Activated CD8-positive, alpha-beta T cell treated with anti-CD3 and anti-CD28 coated beads, Interleukin-2, amount 10 ng/mL, durations not matched to agents 7 days and 5 days (primary cell): ENCODE measurements around the gene RBM27. TPM values are rescaled to one million over a fixed set of nuclear protein-coding genes. Genes with fewer than 3 reads are reported as not detected.
"Not testable (repeated sequence)": the region's sequence is repeated elsewhere in the genome, so short reads cannot be mapped to it uniquely, and the experiment has no call there.

ENCODE experiments used
- ATAC-seq: fragments of 150-1000 bp; cut with Tn5 transposase; one replicate; pipeline ENCODE4 v1.10.0; 2021; ENCODE audit warnings: moderate library complexity
- CTCF ChIA-PET: fragments of 350-600 bp; sonication (Branson Sonifier 250); formaldehyde crosslinking; loops from one replicate; lab custom pipeline; 2021; ENCODE audit warnings: antibody characterized with exemption; lab: Charles Lee
- POLR2A ChIA-PET: fragments of 350-600 bp; sonication (Branson Sonifier 250); formaldehyde crosslinking; loops from one replicate; lab custom pipeline; 2021; ENCODE audit warnings: antibody characterized with exemption; lab: Charles Lee
- DNase-seq: peaks from one replicate; pipeline ENCODE4 v3.0.0-alpha.2; 2020
- H3K27ac Mint-ChIP-seq: one replicate; pipeline ENCODE4 v1.8.0; 2021; ENCODE audit warnings: mild to moderate bottlenecking, mixed read lengths
- H3K27me3 Mint-ChIP-seq: one replicate; pipeline ENCODE4 v1.8.0; 2021; ENCODE audit warnings: low read depth, mixed read lengths
- H3K36me3 Mint-ChIP-seq: one replicate; pipeline ENCODE4 v1.8.0; 2021; ENCODE audit warnings: low read depth, mixed read lengths
- H3K4me1 Mint-ChIP-seq: one replicate; pipeline ENCODE4 v1.8.0; 2021; ENCODE audit warnings: low read depth, mixed read lengths
- H3K4me3 Mint-ChIP-seq: one replicate; pipeline ENCODE4 v1.8.0; 2021; ENCODE audit warnings: mild to moderate bottlenecking, mixed read lengths
- H3K9me3 Mint-ChIP-seq: one replicate; pipeline ENCODE4 v1.8.0; 2022; ENCODE audit warnings: mixed read lengths; ENCODE audit not compliant: insufficient read depth
- total RNA-seq, 2 experiments: library from RNA; stranded (reverse); gene quantifications; one replicate each; pipeline ENCODE4 v1.2.3, GENCODE V29; 2021

RBM27 gene
- total RNA-seq: 10 to 100 TPM; 19.4 to 19.7 TPM

- ChIA-PET CTCF (interaction anchor here (0.7 to 1.2 kb wide), 2 partner anchors 10 to 70 kb away, joined by 3 read pairs; no protein-coding TSS in a partner anchor), POLR2A (interaction anchor here (0.6 to 2.0 kb wide), 7 partner anchors 10 to 246 kb away, joined by 3 to 5 read pairs (median 4); partner anchors contain the start of gene LARS1)
- peaks cover 3% of the 10 kb centered on the region for H3K27me3 Mint-ChIP-seq
Measured at GRCh38 chr5:146203011-146203871, at the start of gene RBM27. Gene RBM27 (plus strand): TSS chr5:146203605. CDS start chr5:146203766, 161 bp downstream.

GRCh38 chr5:146158255-146158654 is 45.1 kb upstream of the RBM27 start:
- POLR2A ChIA-PET: no interaction called here
- H3K9me3 Mint-ChIP-seq: no peaks in the 10 kb centered on the region
- no peak overlapping the region for H3K4me3 Mint-ChIP-seq
- no peak for ATAC-seq
- no peak for DNase-seq
- no peaks in the 10 kb centered on the region for H3K4me1 Mint-ChIP-seq
- peaks cover 59% of the 10 kb centered on the region for H3K36me3 Mint-ChIP-seq
- CTCF ChIA-PET: no interaction called here
- H3K27me3 Mint-ChIP-seq: no peaks in the 10 kb centered on the region
- no peak overlapping the region for H3K27ac Mint-ChIP-seq

More at GRCh38 chr5:146203011-146203871, at the start of gene RBM27:
- Mint-ChIP-seq H3K4me3 (no peak within 1 kb of the TSS), H3K4me1 (peaks cover 11% of the 10 kb centered on the region), H3K9me3 (no peaks in the 10 kb centered on the region), H3K36me3 (no peaks in the 10 kb centered on the region), H3K27ac (no peak within 1 kb of the TSS)
- ATAC-seq (peak; percentile 100), DNase-seq (peak; percentile 96)

- Mint-ChIP-seq H3K9me3 (no peaks in the 10 kb centered on the region), H3K27me3 (no peaks in the 10 kb centered on the region), H3K36me3 (peaks cover 58% of the 10 kb centered on the region), H3K27ac (no peak overlapping the region), H3K4me3 (no peak overlapping the region), H3K4me1 (no peaks in the 10 kb centered on the region)
- DNase-seq (no peak), ATAC-seq (no peak)
- CTCF ChIA-PET: no interaction called here
- POLR2A ChIA-PET: no interaction called here
Measured at GRCh38 chr5:146164382-146164781, 39.0 kb upstream of the RBM27 start.

- no peaks in the 10 kb centered on the region for H3K27me3 Mint-ChIP-seq
- DNase-seq (no peak), ATAC-seq (no peak)
- H3K9me3 Mint-ChIP-seq: no peaks in the 10 kb centered on the region
- H3K4me3 Mint-ChIP-seq: no peak overlapping the region
- peaks cover 61% of the 10 kb centered on the region for H3K36me3 Mint-ChIP-seq
- peaks cover 2% of the 10 kb centered on the region for H3K4me1 Mint-ChIP-seq
- ChIA-PET CTCF (interaction anchor here (0.7 kb wide), 1 partner anchor 20 kb away, joined by 3 read pairs; no protein-coding TSS in a partner anchor), POLR2A (interaction anchor here (1.2 kb wide), 1 partner anchor 10 kb away, joined by 3 read pairs; no protein-coding TSS in a partner anchor)
- H3K27ac Mint-ChIP-seq: no peak overlapping the region
Measured at GRCh38 chr5:146165460-146165859, 37.9 kb upstream of the RBM27 start.

- Mint-ChIP-seq H3K27ac (no peak overlapping the region), H3K4me3 (no peak overlapping the region), H3K9me3 (no peaks in the 10 kb centered on the region), H3K36me3 (peaks cover 63% of the 10 kb centered on the region), H3K27me3 (no peaks in the 10 kb centered on the region), H3K4me1 (peaks cover 2% of the 10 kb centered on the region)
- ChIA-PET CTCF (interaction anchor here (0.7 kb wide), 1 partner anchor 20 kb away, joined by 3 read pairs; no protein-coding TSS in a partner anchor), POLR2A (interaction anchor here (1.2 kb wide), 1 partner anchor 10 kb away, joined by 3 read pairs; no protein-coding TSS in a partner anchor)
- DNase-seq (no peak), ATAC-seq (no peak)
Measured at GRCh38 chr5:146165903-146166302, 37.5 kb upstream of the RBM27 start.

GRCh38 chr5:146169076-146169475 is 34.3 kb upstream of the RBM27 start:
- H3K36me3 Mint-ChIP-seq: peaks cover 54% of the 10 kb centered on the region

GRCh38 chr5:146173049-146173448 is 30.4 kb upstream of the RBM27 start:
- ATAC-seq, H3K4me1 Mint-ChIP-seq, H3K4me3 Mint-ChIP-seq, DNase-seq, H3K27me3 Mint-ChIP-seq, POLR2A ChIA-PET, H3K9me3 Mint-ChIP-seq, H3K27ac Mint-ChIP-seq: not testable (repeated sequence)
- CTCF ChIA-PET: interaction anchor here (1.0 to 1.5 kb wide), 2 partner anchors 18 to 254 kb away, joined by 3 to 4 read pairs; no protein-coding TSS in a partner anchor
- H3K36me3 Mint-ChIP-seq: peaks cover 44% of the 10 kb centered on the region

More at GRCh38 chr5:146169076-146169475, 34.3 kb upstream of the RBM27 start:
- Mint-ChIP-seq H3K9me3 (no peaks in the 10 kb centered on the region), H3K4me3 (no peak overlapping the region), H3K4me1 (peaks cover 10% of the 10 kb centered on the region), H3K27me3 (no peaks in the 10 kb centered on the region), H3K27ac (no peak overlapping the region)
- no peak for ATAC-seq
- DNase-seq: no peak
- ChIA-PET CTCF (interaction anchor here (1.2 kb wide), 1 partner anchor 32 kb away, joined by 4 read pairs; no protein-coding TSS in a partner anchor), POLR2A (no interaction called here)

GRCh38 chr5:146173597-146173996 is 29.8 kb upstream of the RBM27 start:
- ATAC-seq (no peak), DNase-seq (no peak)
- POLR2A ChIA-PET: interaction anchor here (0.6 kb wide), 1 partner anchor 27 kb away, joined by 3 read pairs; no protein-coding TSS in a partner anchor
- Mint-ChIP-seq H3K4me1 (peaks cover 11% of the 10 kb centered on the region), H3K27ac (peak overlapping the region; percentile 66), H3K36me3 (peaks cover 44% of the 10 kb centered on the region), H3K27me3 (no peaks in the 10 kb centered on the region), H3K9me3 (no peaks in the 10 kb centered on the region), H3K4me3 (peak overlapping the region; percentile 0)
- CTCF ChIA-PET: interaction anchor here (0.6 to 1.5 kb wide), 3 partner anchors 19 to 254 kb away, joined by 3 to 4 read pairs (median 3); no protein-coding TSS in a partner anchor

GRCh38 chr5:146176805-146177204 is 26.6 kb upstream of the RBM27 start:
- Mint-ChIP-seq H3K4me3 (no peak overlapping the region), H3K36me3 (peaks cover 40% of the 10 kb centered on the region), H3K9me3 (no peaks in the 10 kb centered on the region), H3K4me1 (peaks cover 25% of the 10 kb centered on the region), H3K27ac (no peak overlapping the region), H3K27me3 (no peaks in the 10 kb centered on the region)
- no peak for DNase-seq
- ATAC-seq: no peak
- ChIA-PET POLR2A (no interaction called here), CTCF (no interaction called here)

GRCh38 chr5:146179696-146180095 is 23.7 kb upstream of the RBM27 start:
- ChIA-PET CTCF (no interaction called here), POLR2A (no interaction called here)
- H3K27me3 Mint-ChIP-seq: no peaks in the 10 kb centered on the region
- H3K4me1 Mint-ChIP-seq: peaks cover 26% of the 10 kb centered on the region
- peak overlapping the region; percentile 15 for H3K4me3 Mint-ChIP-seq
- ATAC-seq (no peak), DNase-seq (no peak)
- H3K36me3 Mint-ChIP-seq: peaks cover 32% of the 10 kb centered on the region
- H3K27ac Mint-ChIP-seq: no peak overlapping the region
- no peaks in the 10 kb centered on the region for H3K9me3 Mint-ChIP-seq

- POLR2A ChIA-PET: interaction anchor here (0.6 to 1.6 kb wide), 3 partner anchors 17 to 33 kb away, joined by 3 to 5 read pairs (median 5); partner anchors contain the start of gene RBM27
- Mint-ChIP-seq H3K27ac (peak overlapping the region; percentile 94), H3K36me3 (peaks cover 20% of the 10 kb centered on the region), H3K4me3 (peak overlapping the region; percentile 99), H3K4me1 (peaks cover 34% of the 10 kb centered on the region)
- H3K9me3 Mint-ChIP-seq, H3K27me3 Mint-ChIP-seq, ATAC-seq, DNase-seq: not testable (repeated sequence)
- CTCF ChIA-PET: interaction anchor here (1.2 kb wide), 1 partner anchor 16 kb away, joined by 4 read pairs; no protein-coding TSS in a partner anchor
Measured at GRCh38 chr5:146183403-146183802, 20.0 kb upstream of the RBM27 start.
